Measurements from ENCODE around the gene PSME3IP1. TPM values are rescaled to one million over a fixed set of nuclear protein-coding genes. Genes with fewer than 3 reads are reported as not detected.

PSME3IP1 gene
- total and polyA plus RNA-seq, 2 donors, result 81.8 to 93.1 TPM

DNA sequence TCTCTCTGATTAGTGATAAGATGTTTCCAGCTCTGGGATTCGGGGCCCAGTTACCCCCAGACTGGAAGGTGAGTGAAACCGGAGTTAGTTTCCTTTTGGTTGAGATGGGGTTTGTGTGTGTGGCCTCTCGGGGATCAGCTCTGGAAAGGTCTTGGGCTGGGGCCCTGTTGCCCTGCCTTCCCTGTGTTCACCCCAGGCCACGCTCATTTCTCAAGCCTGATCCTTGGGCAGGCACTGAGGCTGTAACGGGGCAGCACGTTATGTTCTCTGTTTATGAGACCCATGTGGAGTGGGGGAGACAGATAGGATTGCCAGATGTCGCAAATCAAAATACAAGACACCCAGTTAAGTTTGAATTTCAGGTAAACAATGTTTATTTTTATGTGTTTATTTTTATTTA, 58.0 kb downstream of the PSME3IP1 start:
- H3K9me3 ChIP-seq (ENCODE audit: control insufficient read depth in 2 of 2, insufficient read depth in 1 of 2, low read length in 1 of 2), result no peaks in the 10 kb centered on the region
- H3K27ac ChIP-seq (ENCODE audit: low read depth in 1 of 2, low read length in 1 of 2), result no peak overlapping the region
- DNase-seq (ENCODE audit: low read depth in 6 of 9, low spot score in 9 of 9), result no peak
- H3K4me1 ChIP-seq (ENCODE audit: control insufficient read depth in 2 of 2, insufficient read depth in 2 of 2, low read length in 2 of 2), result peaks cover 0 to 54% of the 10 kb centered on the region in 2 donors
- H3K4me3 ChIP-seq (ENCODE audit: low read length in 2 of 2), result no peak overlapping the region
- 98% methylated on average over 7 of the region's 7 CpGs for WGBS
- no peaks in the 10 kb centered on the region for H3K27me3 ChIP-seq (ENCODE audit: control insufficient read depth in 2 of 2, insufficient read depth in 1 of 2, low read length in 1 of 2)
- no peaks in the 10 kb centered on the region for H3K36me3 ChIP-seq (ENCODE audit: control insufficient read depth in 2 of 2, insufficient read depth in 2 of 2, low read length in 1 of 2)

DNA sequence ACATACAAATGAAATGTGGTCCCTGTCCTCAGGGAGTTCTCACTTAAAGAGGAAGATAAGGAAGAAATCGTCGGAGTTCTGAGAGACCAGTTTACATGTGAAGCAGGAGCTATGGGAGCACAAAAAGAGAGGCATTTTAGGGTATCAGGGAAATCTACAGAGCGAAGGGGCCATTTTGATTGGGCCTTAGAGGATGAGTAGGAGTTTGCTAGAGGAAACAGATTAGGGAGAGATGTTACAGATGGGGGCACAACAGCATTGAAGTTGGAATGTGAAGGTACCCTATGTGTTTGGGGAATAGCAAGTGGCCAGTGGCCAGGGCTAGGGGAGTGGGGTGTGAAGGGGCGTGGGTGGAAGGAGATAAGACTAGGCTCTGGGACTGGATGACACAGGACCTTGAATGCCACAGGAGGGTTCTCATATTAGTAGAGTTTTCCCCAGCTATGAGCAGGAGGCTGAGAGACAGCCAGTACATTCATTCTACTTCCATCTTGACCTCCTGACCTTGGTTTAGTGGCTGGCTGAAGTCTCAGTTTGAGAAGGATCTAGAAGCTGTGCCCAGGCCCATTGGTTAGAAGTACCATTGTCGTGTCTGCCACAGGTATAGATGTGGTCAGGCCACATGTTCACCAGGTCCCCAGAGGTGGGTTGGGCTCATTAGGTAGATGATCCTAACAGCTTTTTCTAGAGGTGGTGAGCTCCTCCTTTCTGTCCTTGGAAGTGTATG, 58.6 kb downstream of the PSME3IP1 start:
- no peak overlapping the region for H3K4me3 ChIP-seq (ENCODE audit: low read length in 2 of 2)
- H3K27me3 ChIP-seq (ENCODE audit: control insufficient read depth in 2 of 2, insufficient read depth in 1 of 2, low read length in 1 of 2), result no peaks in the 10 kb centered on the region
- H3K4me1 ChIP-seq (ENCODE audit: control insufficient read depth in 2 of 2, insufficient read depth in 2 of 2, low read length in 2 of 2), result peaks cover 0 to 47% of the 10 kb centered on the region in 2 donors
- no peak for DNase-seq (ENCODE audit: low read depth in 6 of 9, low spot score in 9 of 9)
- no peaks in the 10 kb centered on the region for H3K9me3 ChIP-seq (ENCODE audit: control insufficient read depth in 2 of 2, insufficient read depth in 1 of 2, low read length in 1 of 2)
- WGBS, result 97% methylated on average over 5 of the region's 5 CpGs
- H3K27ac ChIP-seq (ENCODE audit: low read depth in 1 of 2, low read length in 1 of 2), result no peak overlapping the region
- no peaks in the 10 kb centered on the region for H3K36me3 ChIP-seq (ENCODE audit: control insufficient read depth in 2 of 2, insufficient read depth in 2 of 2, low read length in 1 of 2)

DNA sequence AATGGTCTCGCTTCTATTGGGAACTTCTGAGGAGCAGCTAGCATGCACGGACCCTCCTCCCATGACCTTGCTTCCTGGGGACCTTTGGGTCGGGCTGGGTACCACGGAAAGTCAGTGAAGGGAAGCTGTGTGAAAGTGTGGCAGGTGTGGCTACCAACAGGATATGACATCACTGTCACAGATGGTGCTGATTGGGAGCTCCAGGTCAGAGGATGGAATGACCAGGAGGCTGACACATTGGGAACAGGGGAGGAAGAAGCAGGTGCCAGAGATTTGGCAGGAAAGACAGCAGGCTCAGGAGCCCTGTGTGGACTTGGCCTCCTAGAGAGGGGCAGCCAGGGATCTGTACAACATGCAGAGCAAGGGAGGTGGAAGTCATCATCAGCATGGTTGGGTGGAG, 59.4 kb downstream of the PSME3IP1 start:
- Histone ChIP-seq H3K4me3 (ENCODE audit: low read length in 2 of 2) (no peak overlapping the region), H3K27ac (ENCODE audit: low read depth in 1 of 2, low read length in 1 of 2) (no peak overlapping the region), H3K27me3 (ENCODE audit: control insufficient read depth in 2 of 2, insufficient read depth in 1 of 2, low read length in 1 of 2) (no peaks in the 10 kb centered on the region), H3K9me3 (ENCODE audit: control insufficient read depth in 2 of 2, insufficient read depth in 1 of 2, low read length in 1 of 2) (no peaks in the 10 kb centered on the region), H3K36me3 (ENCODE audit: control insufficient read depth in 2 of 2, insufficient read depth in 2 of 2, low read length in 1 of 2) (no peaks in the 10 kb centered on the region), H3K4me1 (ENCODE audit: control insufficient read depth in 2 of 2, insufficient read depth in 2 of 2, low read length in 2 of 2) (peaks cover 0 to 45% of the 10 kb centered on the region in 2 donors)
- DNase-seq (ENCODE audit: low read depth in 6 of 9, low spot score in 9 of 9), result no peak
- WGBS, result 85% methylated on average over 4 of the region's 4 CpGs

DNA sequence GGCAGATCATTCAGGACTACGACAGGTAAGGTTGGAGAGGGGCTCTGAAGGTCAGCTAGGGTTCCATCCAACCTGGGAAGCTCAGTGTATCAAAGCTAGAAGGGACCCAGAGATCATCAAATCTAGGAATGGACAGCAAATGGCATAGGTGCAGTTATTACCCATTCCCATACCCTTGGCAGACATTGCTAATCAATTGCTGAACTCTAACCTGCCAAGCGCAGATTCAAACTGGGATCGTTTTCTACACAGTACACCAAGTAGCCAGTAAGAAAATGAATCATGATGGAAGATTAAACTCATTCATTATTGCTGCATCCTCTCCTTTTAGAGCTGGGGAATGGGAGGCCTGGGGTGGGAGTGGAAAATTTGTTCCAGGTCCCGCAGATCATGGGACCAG, 59.9 kb downstream of the PSME3IP1 start:
- Histone ChIP-seq H3K27me3 (ENCODE audit: control insufficient read depth in 2 of 2, insufficient read depth in 1 of 2, low read length in 1 of 2) (no peaks in the 10 kb centered on the region), H3K9me3 (ENCODE audit: control insufficient read depth in 2 of 2, insufficient read depth in 1 of 2, low read length in 1 of 2) (no peaks in the 10 kb centered on the region), H3K36me3 (ENCODE audit: control insufficient read depth in 2 of 2, insufficient read depth in 2 of 2, low read length in 1 of 2) (no peaks in the 10 kb centered on the region), H3K27ac (ENCODE audit: low read depth in 1 of 2, low read length in 1 of 2) (no peak overlapping the region), H3K4me3 (ENCODE audit: low read length in 2 of 2) (no peak overlapping the region), H3K4me1 (ENCODE audit: control insufficient read depth in 2 of 2, insufficient read depth in 2 of 2, low read length in 2 of 2) (peaks cover 0 to 45% of the 10 kb centered on the region in 2 donors)
- DNase-seq (ENCODE audit: low read depth in 6 of 9, low spot score in 9 of 9), result no peak
- WGBS, result 98% methylated on average over 4 of the region's 4 CpGs

DNA sequence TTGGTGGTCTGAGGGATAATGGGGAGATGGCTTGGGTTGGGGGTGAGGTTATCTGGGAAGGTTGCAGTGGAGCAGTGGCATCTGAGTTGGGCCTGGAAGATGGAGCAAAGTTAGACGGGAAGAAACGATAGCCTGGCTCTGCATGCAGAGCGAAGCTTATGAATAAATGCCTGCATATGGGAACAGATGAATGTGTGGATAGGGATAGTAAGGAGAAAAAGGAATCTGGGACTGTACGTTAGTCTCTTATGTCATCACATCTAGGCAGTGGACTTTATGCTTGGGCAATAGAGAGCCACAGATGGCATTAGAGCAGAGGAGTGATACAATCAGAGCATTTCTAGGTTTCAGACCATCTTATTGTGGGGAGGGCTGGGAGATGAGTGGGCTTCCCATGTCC, 60.5 kb downstream of the PSME3IP1 start:
- no peak overlapping the region for H3K4me3 ChIP-seq (ENCODE audit: low read length in 2 of 2)
- no peaks in the 10 kb centered on the region for H3K27me3 ChIP-seq (ENCODE audit: control insufficient read depth in 2 of 2, insufficient read depth in 1 of 2, low read length in 1 of 2)
- WGBS, result 98% methylated on average over 4 of the region's 4 CpGs
- H3K9me3 ChIP-seq (ENCODE audit: control insufficient read depth in 2 of 2, insufficient read depth in 1 of 2, low read length in 1 of 2), result no peaks in the 10 kb centered on the region
- H3K36me3 ChIP-seq (ENCODE audit: control insufficient read depth in 2 of 2, insufficient read depth in 2 of 2, low read length in 1 of 2), result no peaks in the 10 kb centered on the region
- peaks cover 0 to 41% of the 10 kb centered on the region in 2 donors for H3K4me1 ChIP-seq (ENCODE audit: control insufficient read depth in 2 of 2, insufficient read depth in 2 of 2, low read length in 2 of 2)
- DNase-seq (ENCODE audit: low read depth in 6 of 9, low spot score in 9 of 9), result no peak
- H3K27ac ChIP-seq (ENCODE audit: low read depth in 1 of 2, low read length in 1 of 2), result no peak overlapping the region

DNA sequence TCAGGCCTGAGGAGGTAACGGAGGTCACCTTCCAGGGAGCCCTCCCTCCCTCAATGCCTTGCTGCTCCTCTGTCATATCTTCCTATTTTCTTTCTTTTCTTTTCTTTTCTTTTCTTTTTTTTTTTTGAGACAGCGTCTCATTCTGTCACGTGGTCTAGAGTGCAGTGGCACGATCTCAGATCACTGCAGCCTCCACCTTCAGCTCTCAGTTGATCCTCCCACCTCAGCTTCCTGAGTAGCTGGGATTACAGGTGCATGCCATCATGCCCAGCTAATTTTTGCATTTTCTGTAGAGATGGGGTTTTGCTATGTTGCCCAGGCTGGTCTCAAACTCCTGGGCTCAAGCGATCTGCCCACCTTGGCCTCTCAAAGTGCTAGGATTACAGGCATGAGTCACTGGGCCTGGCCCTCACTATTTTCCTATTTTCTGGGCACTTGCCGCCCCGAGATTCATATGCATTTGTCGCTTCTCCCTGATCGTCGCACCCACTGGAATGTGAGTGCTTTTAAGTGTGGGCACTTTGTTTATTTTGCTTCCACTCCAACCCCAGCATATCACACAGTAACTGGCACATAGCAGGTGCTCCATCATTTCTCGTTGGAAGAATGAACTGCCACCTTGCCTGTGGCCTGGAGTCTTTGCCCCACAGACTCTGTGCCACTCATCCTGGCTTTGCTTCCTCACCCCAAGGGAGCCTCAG, 61.7 kb downstream of the PSME3IP1 start:
- 79% methylated on average over 11 of the region's 11 CpGs for WGBS
- peak in 1 of 9 donors; percentile 49 for DNase-seq (ENCODE audit: low read depth in 6 of 9, low spot score in 9 of 9)
- no peaks in the 10 kb centered on the region for H3K27me3 ChIP-seq (ENCODE audit: control insufficient read depth in 2 of 2, insufficient read depth in 1 of 2, low read length in 1 of 2)
- no peaks in the 10 kb centered on the region for H3K9me3 ChIP-seq (ENCODE audit: control insufficient read depth in 2 of 2, insufficient read depth in 1 of 2, low read length in 1 of 2)
- H3K27ac ChIP-seq (ENCODE audit: low read depth in 1 of 2, low read length in 1 of 2), result peak overlapping the region; percentile 74 to 80
- no peaks in the 10 kb centered on the region for H3K36me3 ChIP-seq (ENCODE audit: control insufficient read depth in 2 of 2, insufficient read depth in 2 of 2, low read length in 1 of 2)
- peaks cover 0 to 36% of the 10 kb centered on the region in 2 donors for H3K4me1 ChIP-seq (ENCODE audit: control insufficient read depth in 2 of 2, insufficient read depth in 2 of 2, low read length in 2 of 2)
- H3K4me3 ChIP-seq (ENCODE audit: low read length in 2 of 2), result no peak overlapping the region

DNA sequence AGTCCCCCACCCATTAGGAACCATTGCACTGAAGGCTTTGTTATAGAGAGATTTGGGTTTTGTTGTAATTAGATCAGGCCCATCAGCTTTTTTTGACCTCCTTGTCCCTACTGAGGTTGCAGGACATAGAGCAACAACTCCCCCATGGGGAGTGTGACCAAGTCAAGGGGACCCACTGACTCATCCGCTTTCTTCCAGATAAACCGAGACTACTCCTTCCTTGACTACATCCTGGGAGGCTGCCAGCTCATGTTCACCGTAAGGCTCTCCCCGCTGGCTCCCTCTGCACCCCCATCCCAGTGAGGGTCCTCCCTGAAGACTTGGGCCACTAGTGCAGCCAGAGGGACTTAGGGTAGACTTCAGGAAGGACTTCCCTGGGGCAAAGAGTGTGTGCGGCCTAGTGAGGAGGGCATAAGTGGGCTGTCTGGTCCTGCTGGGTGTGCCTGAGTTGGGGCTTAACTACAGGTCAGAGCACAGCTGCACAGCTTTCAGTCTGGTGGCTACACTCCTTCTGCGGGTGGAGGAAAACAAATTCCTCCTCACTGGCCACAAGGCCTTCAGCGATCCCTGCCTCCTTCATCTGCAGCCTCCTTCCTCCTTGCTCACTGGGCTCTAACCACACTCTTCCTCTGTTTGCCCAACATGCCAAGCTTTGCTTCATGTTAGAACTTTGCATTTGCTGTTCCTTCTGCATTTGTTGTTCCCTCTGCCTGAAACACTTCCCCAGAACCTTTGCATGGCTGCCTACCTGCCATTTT, 62.4 kb downstream of the PSME3IP1 start:
- no peak for DNase-seq (ENCODE audit: low read depth in 6 of 9, low spot score in 9 of 9)
- no peaks in the 10 kb centered on the region for H3K36me3 ChIP-seq (ENCODE audit: control insufficient read depth in 2 of 2, insufficient read depth in 2 of 2, low read length in 1 of 2)
- peaks cover 0 to 29% of the 10 kb centered on the region in 2 donors for H3K4me1 ChIP-seq (ENCODE audit: control insufficient read depth in 2 of 2, insufficient read depth in 2 of 2, low read length in 2 of 2)
- no peaks in the 10 kb centered on the region for H3K9me3 ChIP-seq (ENCODE audit: control insufficient read depth in 2 of 2, insufficient read depth in 1 of 2, low read length in 1 of 2)
- no peak overlapping the region for H3K4me3 ChIP-seq (ENCODE audit: low read length in 2 of 2)
- H3K27ac ChIP-seq (ENCODE audit: low read depth in 1 of 2, low read length in 1 of 2), result peak overlapping the region; percentile 74 to 80
- H3K27me3 ChIP-seq (ENCODE audit: control insufficient read depth in 2 of 2, insufficient read depth in 1 of 2, low read length in 1 of 2), result no peaks in the 10 kb centered on the region
- WGBS, result 90% methylated on average over 7 of the region's 7 CpGs

DNA sequence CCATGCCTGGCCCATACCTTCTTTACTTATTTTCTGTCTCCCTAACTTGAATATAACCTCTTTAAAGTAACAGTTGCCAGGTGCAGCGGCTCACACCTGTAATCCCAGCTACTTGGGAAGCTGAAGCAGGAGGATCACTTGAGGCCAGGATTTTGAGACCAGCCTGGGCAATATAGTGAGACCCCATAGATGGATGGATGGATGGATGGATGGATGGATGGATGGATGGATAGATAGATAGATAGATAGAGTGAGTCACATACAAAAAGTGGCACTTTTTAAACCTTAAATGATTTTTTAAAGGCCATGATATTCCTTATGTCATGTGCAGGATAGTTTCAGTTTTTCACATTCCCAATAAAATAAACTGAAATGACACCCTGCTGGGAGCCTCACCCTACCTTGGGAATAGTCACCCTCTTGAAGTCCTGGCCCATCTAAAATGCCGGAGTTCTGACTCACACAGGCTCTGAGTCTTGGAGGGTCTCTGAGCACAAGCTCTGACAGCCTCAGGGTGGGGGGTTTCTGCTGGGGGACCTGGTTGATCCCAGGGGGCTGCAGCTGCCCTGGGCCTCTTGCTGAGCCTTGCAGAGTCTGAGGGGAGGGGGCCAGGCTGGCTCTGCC, 67.3 kb downstream of the PSME3IP1 start:
- H3K27ac ChIP-seq (ENCODE audit: low read depth in 1 of 2, low read length in 1 of 2), result no peak overlapping the region
- no peaks in the 10 kb centered on the region for H3K27me3 ChIP-seq (ENCODE audit: control insufficient read depth in 2 of 2, insufficient read depth in 1 of 2, low read length in 1 of 2)
- no peaks in the 10 kb centered on the region for H3K36me3 ChIP-seq (ENCODE audit: control insufficient read depth in 2 of 2, insufficient read depth in 2 of 2, low read length in 1 of 2)
- H3K4me1 ChIP-seq (ENCODE audit: control insufficient read depth in 2 of 2, insufficient read depth in 2 of 2, low read length in 2 of 2), result peaks cover 0 to 28% of the 10 kb centered on the region in 2 donors
- H3K4me3 ChIP-seq (ENCODE audit: low read length in 2 of 2), result no peak overlapping the region
- no peak for DNase-seq (ENCODE audit: low read depth in 6 of 9, low spot score in 9 of 9)
- H3K9me3 ChIP-seq (ENCODE audit: control insufficient read depth in 2 of 2, insufficient read depth in 1 of 2, low read length in 1 of 2), result no peaks in the 10 kb centered on the region
- WGBS, result 98% methylated on average over 2 of the region's 2 CpGs

All from thymus (tissue), 11 donors.